ENCODE data around the gene CDC14C. TPM values are rescaled to one million over a fixed set of nuclear protein-coding genes. Genes with fewer than 3 reads are reported as not detected.

CDC14C gene
- total and polyA plus RNA-seq, 2 donors: not detected

DNA sequence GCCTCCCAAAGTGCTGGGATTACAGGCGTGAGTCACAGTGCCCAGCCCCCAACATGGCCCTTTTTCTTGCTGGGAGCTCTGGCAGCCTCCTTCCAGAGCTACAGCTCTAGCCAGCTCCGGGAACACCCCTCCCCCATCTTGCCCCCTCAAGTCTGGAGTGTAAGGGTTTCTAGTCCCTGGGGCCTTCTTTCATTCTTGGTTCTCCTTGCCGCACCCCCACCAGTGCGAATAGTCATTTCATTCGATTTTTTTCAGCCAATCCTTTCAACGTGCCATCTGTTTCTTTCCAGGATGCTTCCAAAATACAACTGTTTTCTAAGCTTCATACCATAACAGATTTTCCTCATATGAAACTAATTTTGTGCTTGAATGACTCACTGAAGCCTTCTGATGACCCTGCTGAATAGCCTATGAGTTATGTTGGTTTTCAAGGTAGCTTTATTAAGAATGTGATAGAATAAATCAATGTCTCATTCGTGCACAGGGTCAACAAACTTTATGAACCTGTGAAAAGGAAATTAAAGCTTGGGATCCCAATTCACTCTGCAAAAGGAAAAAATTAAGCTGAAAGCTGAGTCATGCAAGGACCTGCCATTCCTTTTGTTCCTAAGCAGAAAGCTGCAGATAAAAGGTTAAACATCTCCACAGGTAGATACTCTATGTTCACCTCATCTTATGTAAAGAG is 38.6 kb downstream of the CDC14C start:
- Histone ChIP-seq H3K4me3 (ENCODE audit: low read length in 2 of 2) (no peak overlapping the region), H3K27ac (ENCODE audit: low read depth in 1 of 2, low read length in 1 of 2) (no peak overlapping the region), H3K9me3 (ENCODE audit: control insufficient read depth in 2 of 2, insufficient read depth in 1 of 2, low read length in 1 of 2) (no peaks in the 10 kb centered on the region), H3K27me3 (ENCODE audit: control insufficient read depth in 2 of 2, insufficient read depth in 1 of 2, low read length in 1 of 2) (no peaks in the 10 kb centered on the region), H3K4me1 (ENCODE audit: control insufficient read depth in 2 of 2, insufficient read depth in 2 of 2, low read length in 2 of 2) (no peaks in the 10 kb centered on the region), H3K36me3 (ENCODE audit: control insufficient read depth in 2 of 2, insufficient read depth in 2 of 2, low read length in 1 of 2) (no peaks in the 10 kb centered on the region)
- WGBS: 92% methylated on average over 7 of the region's 7 CpGs
- no peak for DNase-seq (ENCODE audit: low read depth in 6 of 9, low spot score in 9 of 9)

- Histone ChIP-seq H3K27ac (ENCODE audit: low read depth in 1 of 2, low read length in 1 of 2) (no peak overlapping the region), H3K36me3 (ENCODE audit: control insufficient read depth in 2 of 2, insufficient read depth in 2 of 2, low read length in 1 of 2) (no peaks in the 10 kb centered on the region), H3K4me1 (ENCODE audit: control insufficient read depth in 2 of 2, insufficient read depth in 2 of 2, low read length in 2 of 2) (no peaks in the 10 kb centered on the region), H3K4me3 (ENCODE audit: low read length in 2 of 2) (no peak overlapping the region), H3K27me3 (ENCODE audit: control insufficient read depth in 2 of 2, insufficient read depth in 1 of 2, low read length in 1 of 2) (no peaks in the 10 kb centered on the region), H3K9me3 (ENCODE audit: control insufficient read depth in 2 of 2, insufficient read depth in 1 of 2, low read length in 1 of 2) (no peaks in the 10 kb centered on the region)
- peak in 4 of 9 donors; percentile 0 to 31 (median 0) for DNase-seq (ENCODE audit: low read depth in 6 of 9, low spot score in 9 of 9)
- WGBS: 74% methylated on average over 3 of the region's 3 CpGs
These were observed 39.7 kb downstream of the CDC14C start for GRCh38 chr7:48964074-48964473.

- 89% methylated on average over 1 of the region's 1 CpG for WGBS
- no peaks in the 10 kb centered on the region for H3K36me3 ChIP-seq (ENCODE audit: control insufficient read depth in 2 of 2, insufficient read depth in 2 of 2, low read length in 1 of 2)
- no peaks in the 10 kb centered on the region for H3K9me3 ChIP-seq (ENCODE audit: control insufficient read depth in 2 of 2, insufficient read depth in 1 of 2, low read length in 1 of 2)
- no peak for DNase-seq (ENCODE audit: low read depth in 6 of 9, low spot score in 9 of 9)
- no peaks in the 10 kb centered on the region for H3K27me3 ChIP-seq (ENCODE audit: control insufficient read depth in 2 of 2, insufficient read depth in 1 of 2, low read length in 1 of 2)
- H3K4me3 ChIP-seq (ENCODE audit: low read length in 2 of 2): no peak overlapping the region
- H3K27ac ChIP-seq (ENCODE audit: low read depth in 1 of 2, low read length in 1 of 2): no peak overlapping the region
- H3K4me1 ChIP-seq (ENCODE audit: control insufficient read depth in 2 of 2, insufficient read depth in 2 of 2, low read length in 2 of 2): no peaks in the 10 kb centered on the region
These were observed 46.8 kb downstream of the CDC14C start for GRCh38 chr7:48971173-48971572.

DNA sequence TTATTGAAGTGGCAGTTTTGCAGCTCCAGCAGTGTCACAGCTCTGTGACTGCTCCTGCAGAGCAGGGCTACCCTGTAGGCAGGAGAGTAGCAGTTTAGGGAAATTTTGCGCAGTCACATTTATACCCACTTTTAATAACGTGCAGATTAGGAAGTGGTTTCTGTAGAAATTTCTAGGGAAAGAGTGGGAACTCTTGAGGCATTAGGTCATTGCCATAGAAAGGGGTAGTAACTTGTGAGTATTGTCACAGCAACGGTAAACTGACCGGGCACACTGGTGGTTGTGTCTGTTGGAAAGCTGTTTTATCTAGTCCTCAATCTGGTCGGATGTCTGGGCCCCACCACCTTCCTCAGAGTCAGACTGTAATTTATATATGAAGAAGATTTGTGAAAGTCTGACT is 51.9 kb downstream of the CDC14C start:
- DNase-seq (ENCODE audit: low read depth in 6 of 9, low spot score in 9 of 9): no peak
- H3K9me3 ChIP-seq (ENCODE audit: control insufficient read depth in 2 of 2, insufficient read depth in 1 of 2, low read length in 1 of 2): no peaks in the 10 kb centered on the region
- H3K27ac ChIP-seq (ENCODE audit: low read depth in 1 of 2, low read length in 1 of 2): no peak overlapping the region
- no peak overlapping the region for H3K4me3 ChIP-seq (ENCODE audit: low read length in 2 of 2)
- H3K36me3 ChIP-seq (ENCODE audit: control insufficient read depth in 2 of 2, insufficient read depth in 2 of 2, low read length in 1 of 2): no peaks in the 10 kb centered on the region
- WGBS: 60% methylated on average over 5 of the region's 5 CpGs
- no peaks in the 10 kb centered on the region for H3K27me3 ChIP-seq (ENCODE audit: control insufficient read depth in 2 of 2, insufficient read depth in 1 of 2, low read length in 1 of 2)
- no peaks in the 10 kb centered on the region for H3K4me1 ChIP-seq (ENCODE audit: control insufficient read depth in 2 of 2, insufficient read depth in 2 of 2, low read length in 2 of 2)

DNA sequence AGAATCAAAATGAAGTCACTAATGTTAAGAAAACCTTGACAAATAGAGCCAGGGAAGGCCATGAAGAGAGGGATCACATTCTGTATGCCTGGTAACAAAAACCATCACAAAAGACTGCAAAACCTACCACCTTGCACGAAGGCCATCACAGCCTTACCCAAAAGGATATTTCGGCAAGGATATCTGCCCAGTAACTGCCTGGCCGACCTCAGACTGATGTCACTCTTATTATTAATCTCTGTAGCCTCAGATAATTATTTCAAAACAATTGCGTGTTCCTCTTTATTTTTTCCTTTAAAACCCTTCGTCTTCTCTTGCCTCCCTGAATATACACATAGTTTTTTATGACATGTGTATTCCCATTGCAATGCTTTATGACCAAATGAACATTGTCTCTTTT is 52.5 kb downstream of the CDC14C start:
- Histone ChIP-seq H3K9me3 (ENCODE audit: control insufficient read depth in 2 of 2, insufficient read depth in 1 of 2, low read length in 1 of 2) (no peaks in the 10 kb centered on the region), H3K4me1 (ENCODE audit: control insufficient read depth in 2 of 2, insufficient read depth in 2 of 2, low read length in 2 of 2) (no peaks in the 10 kb centered on the region), H3K4me3 (ENCODE audit: low read length in 2 of 2) (no peak overlapping the region), H3K27me3 (ENCODE audit: control insufficient read depth in 2 of 2, insufficient read depth in 1 of 2, low read length in 1 of 2) (no peaks in the 10 kb centered on the region), H3K27ac (ENCODE audit: low read depth in 1 of 2, low read length in 1 of 2) (no peak overlapping the region), H3K36me3 (ENCODE audit: control insufficient read depth in 2 of 2, insufficient read depth in 2 of 2, low read length in 1 of 2) (no peaks in the 10 kb centered on the region)
- 89% methylated on average over 5 of the region's 5 CpGs for WGBS
- no peak for DNase-seq (ENCODE audit: low read depth in 6 of 9, low spot score in 9 of 9)
